H54 (cell line): Measurements from ENCODE around the gene MCTP1.
"Not testable (repeated sequence)": the region's sequence is repeated elsewhere in the genome, so short reads cannot be mapped to it uniquely, and the experiment has no call there.

ENCODE experiments used
- DNase-seq: peaks from one replicate; pipeline ENCODE4 v3.0.0; 2011; ENCODE audit warnings: low spot score, mixed read lengths; ENCODE audit not compliant: insufficient read length
- FAIRE-seq: peaks from 3 replicates; lab custom pipeline; 2011; peaks lifted over from hg19 to GRCh38; lab: Jason Lieb, UNC
- POLR2A ChIP-seq: IDR thresholded peaks from 2 replicates; pipeline ENCODE4 v1.6.1; 2011; ENCODE audit warnings: low read depth, mild to moderate bottlenecking, low read length

Gene MCTP1

GRCh38 chr5:95007921-95008597 is 276.8 kb downstream of the MCTP1 start:
- no peak for DNase-seq
- TF ChIP-seq POLR2A = no peak
- no peak for FAIRE-seq

GRCh38 chr5:95005811-95006210 is 279.1 kb downstream of the MCTP1 start:
- no peak for DNase-seq
- no peak for TF ChIP-seq POLR2A
- no peak for FAIRE-seq

GRCh38 chr5:94998670-94999069 is 286.2 kb downstream of the MCTP1 start:
- TF ChIP-seq POLR2A = no peak
- FAIRE-seq = no peak
- no peak for DNase-seq

- FAIRE-seq, DNase-seq: not testable (repeated sequence)
Observed at GRCh38 chr5:94994537-94994936, 290.4 kb downstream of the MCTP1 start.

GRCh38 chr5:94993491-94993890 is 291.4 kb downstream of the MCTP1 start:
- FAIRE-seq = no peak
- no peak for TF ChIP-seq POLR2A
- no peak for DNase-seq

- FAIRE-seq = no peak
- no peak for DNase-seq
- no peak for TF ChIP-seq POLR2A
Observed at GRCh38 chr5:94992325-94992724, 292.6 kb downstream of the MCTP1 start.

- DNase-seq (peak; percentile 1), FAIRE-seq (peak; percentile 73)
- TF ChIP-seq POLR2A = no peak
Observed at GRCh38 chr5:94983861-94984535, 300.9 kb downstream of the MCTP1 start.

GRCh38 chr5:94977437-94977836 is 307.5 kb downstream of the MCTP1 start:
- FAIRE-seq = no peak
- no peak for TF ChIP-seq POLR2A
- no peak for DNase-seq

GRCh38 chr5:94976853-94977252 is 308.0 kb downstream of the MCTP1 start:
- DNase-seq = no peak
- TF ChIP-seq POLR2A = no peak
- no peak for FAIRE-seq

- FAIRE-seq (no peak), DNase-seq (no peak)
- TF ChIP-seq POLR2A = no peak
Observed at GRCh38 chr5:94972268-94972667, 312.6 kb downstream of the MCTP1 start.

- FAIRE-seq = peak; percentile 48
- no peak for TF ChIP-seq POLR2A
- DNase-seq = no peak
Observed at GRCh38 chr5:94969174-94969573, 315.7 kb downstream of the MCTP1 start.

GRCh38 chr5:94968507-94969095 is 316.3 kb downstream of the MCTP1 start:
- no peak for TF ChIP-seq POLR2A
- FAIRE-seq (peak; percentile 60), DNase-seq (peak; percentile 4)

- no peak for FAIRE-seq
- no peak for TF ChIP-seq POLR2A
- DNase-seq = no peak
Observed at GRCh38 chr5:94967525-94967924, 317.4 kb downstream of the MCTP1 start.

GRCh38 chr5:94959279-94959678 is 325.6 kb downstream of the MCTP1 start:
- not testable (repeated sequence) for FAIRE-seq, DNase-seq

- TF ChIP-seq POLR2A = no peak
- FAIRE-seq (no peak), DNase-seq (no peak)
Observed at GRCh38 chr5:94945656-94946055, 339.2 kb downstream of the MCTP1 start.
